ENCODE measurements around the gene MGST2. TPM values are rescaled to one million over a fixed set of nuclear protein-coding genes. Genes with fewer than 3 reads are reported as not detected.
"Not testable (repeated sequence)": the region's sequence is repeated elsewhere in the genome, so short reads cannot be mapped to it uniquely, and the experiment has no call there.

MGST2 gene
- 0.68 TPM in 1 of 2 replicates, not detected in the other for total RNA-seq (2014; rRNA removed; shearing (Covaris generic))
- 0.49 and 1.1 TPM in 2 replicates for polyA plus RNA-seq (2015; cell fraction: cytosol; rRNA removed)
- polyA plus RNA-seq (2015; cell fraction: nucleus; rRNA removed), result not detected in 2 replicates

GRCh38 chr4:139665690-139666529 lies at the start of gene MGST2:
Gene MGST2 (plus strand): TSS chr4:139665819. CDS start chr4:139666020, 201 bp downstream.
- no peak for DNase-seq (ENCODE audit: low read depth)

GRCh38 chr4:139617702-139618490 lies 47.7 kb upstream of the MGST2 start:
- DNase-seq (ENCODE audit: low read depth), result no peak

- DNase-seq (ENCODE audit: low read depth), result peak; percentile 27
Measured at GRCh38 chr4:139619644-139620043, 46.0 kb upstream of the MGST2 start.

- no peak for DNase-seq (ENCODE audit: low read depth)
Measured at GRCh38 chr4:139622901-139623381, 42.7 kb upstream of the MGST2 start.

- DNase-seq (ENCODE audit: low read depth), result no peak
Measured at GRCh38 chr4:139624441-139625092, 41.1 kb upstream of the MGST2 start.

GRCh38 chr4:139625093-139625455 lies 40.5 kb upstream of the MGST2 start:
- no peak for DNase-seq (ENCODE audit: low read depth)

GRCh38 chr4:139625482-139625881 lies 40.1 kb upstream of the MGST2 start:
- DNase-seq (ENCODE audit: low read depth), result no peak

GRCh38 chr4:139628184-139629012 lies 37.2 kb upstream of the MGST2 start:
- DNase-seq (ENCODE audit: low read depth), result no peak

- DNase-seq (ENCODE audit: low read depth), result no peak
Measured at GRCh38 chr4:139629436-139630125, 36.0 kb upstream of the MGST2 start.

GRCh38 chr4:139630126-139630495 lies 35.5 kb upstream of the MGST2 start:
- no peak for DNase-seq (ENCODE audit: low read depth)

- DNase-seq (ENCODE audit: low read depth), result no peak
Measured at GRCh38 chr4:139630991-139631390, 34.6 kb upstream of the MGST2 start.

GRCh38 chr4:139631791-139632190 lies 33.8 kb upstream of the MGST2 start:
- no peak for DNase-seq (ENCODE audit: low read depth)

- not testable (repeated sequence) for DNase-seq (ENCODE audit: low read depth)
Measured at GRCh38 chr4:139632739-139633138, 32.9 kb upstream of the MGST2 start.

- DNase-seq (ENCODE audit: low read depth), result no peak
Measured at GRCh38 chr4:139633195-139633594, 32.4 kb upstream of the MGST2 start.

GRCh38 chr4:139633661-139634060 lies 32.0 kb upstream of the MGST2 start:
- peak; percentile 50 for DNase-seq (ENCODE audit: low read depth)

GRCh38 chr4:139635966-139636365 lies 29.7 kb upstream of the MGST2 start:
- DNase-seq (ENCODE audit: low read depth), result no peak

- not testable (repeated sequence) for DNase-seq (ENCODE audit: low read depth)
Measured at GRCh38 chr4:139638306-139638705, 27.3 kb upstream of the MGST2 start.

- no peak for DNase-seq (ENCODE audit: low read depth)
Measured at GRCh38 chr4:139639654-139640053, 26.0 kb upstream of the MGST2 start.

GRCh38 chr4:139641218-139641617 lies 24.4 kb upstream of the MGST2 start:
- DNase-seq (ENCODE audit: low read depth), result peak; percentile 46

GRCh38 chr4:139642364-139642763 lies 23.3 kb upstream of the MGST2 start:
- DNase-seq (ENCODE audit: low read depth), result no peak
